ENCODE data around the gene LSAMP. TPM values are rescaled to one million over a fixed set of nuclear protein-coding genes. Genes with fewer than 3 reads are reported as not detected.

Gene LSAMP
- total RNA-seq, 3 donors from 2014 or later: 0.78 to 39.8 (median 1.9) TPM

DNA sequence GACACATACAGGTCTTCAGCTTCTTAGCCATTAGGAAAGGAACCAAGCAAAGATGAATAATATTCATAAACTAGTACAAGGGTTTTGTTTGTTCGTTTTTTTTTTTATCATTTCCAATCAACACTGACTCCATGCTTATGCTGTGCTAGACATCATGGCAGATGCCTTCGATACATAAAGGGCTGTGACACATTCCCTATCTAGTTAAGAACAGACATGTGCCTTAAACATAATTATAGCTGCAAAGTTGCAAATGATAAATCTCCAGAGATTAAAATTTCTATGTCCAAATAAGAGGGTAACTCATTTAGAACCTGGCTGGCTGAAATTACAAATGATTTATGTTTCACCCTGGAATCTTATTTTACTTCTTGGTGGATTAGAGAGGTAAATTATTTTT, 386.4 kb downstream of the LSAMP start:
- Histone ChIP-seq H3K36me3 (ENCODE audit: low read depth) (no peaks in the 10 kb centered on the region), H3K4me1 (ENCODE audit: low read depth) (no peaks in the 10 kb centered on the region), H3K4me3 (no peak overlapping the region), H3K9me3 (no peaks in the 10 kb centered on the region)
- ATAC-seq: no peak
- intact Hi-C loops (cut with DNase I, micrococcal nuclease): no loop called here
- DNase-seq: no peak
- TF ChIP-seq, protein P1, sequence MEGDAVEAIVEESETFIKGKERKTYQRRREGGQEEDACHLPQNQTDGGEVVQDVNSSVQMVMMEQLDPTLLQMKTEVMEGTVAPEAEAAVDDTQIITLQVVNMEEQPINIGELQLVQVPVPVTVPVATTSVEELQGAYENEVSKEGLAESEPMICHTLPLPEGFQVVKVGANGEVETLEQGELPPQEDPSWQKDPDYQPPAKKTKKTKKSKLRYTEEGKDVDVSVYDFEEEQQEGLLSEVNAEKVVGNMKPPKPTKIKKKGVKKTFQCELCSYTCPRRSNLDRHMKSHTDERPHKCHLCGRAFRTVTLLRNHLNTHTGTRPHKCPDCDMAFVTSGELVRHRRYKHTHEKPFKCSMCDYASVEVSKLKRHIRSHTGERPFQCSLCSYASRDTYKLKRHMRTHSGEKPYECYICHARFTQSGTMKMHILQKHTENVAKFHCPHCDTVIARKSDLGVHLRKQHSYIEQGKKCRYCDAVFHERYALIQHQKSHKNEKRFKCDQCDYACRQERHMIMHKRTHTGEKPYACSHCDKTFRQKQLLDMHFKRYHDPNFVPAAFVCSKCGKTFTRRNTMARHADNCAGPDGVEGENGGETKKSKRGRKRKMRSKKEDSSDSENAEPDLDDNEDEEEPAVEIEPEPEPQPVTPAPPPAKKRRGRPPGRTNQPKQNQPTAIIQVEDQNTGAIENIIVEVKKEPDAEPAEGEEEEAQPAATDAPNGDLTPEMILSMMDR (IDR thresholded peaks at IDR 0.05): no peak

DNA sequence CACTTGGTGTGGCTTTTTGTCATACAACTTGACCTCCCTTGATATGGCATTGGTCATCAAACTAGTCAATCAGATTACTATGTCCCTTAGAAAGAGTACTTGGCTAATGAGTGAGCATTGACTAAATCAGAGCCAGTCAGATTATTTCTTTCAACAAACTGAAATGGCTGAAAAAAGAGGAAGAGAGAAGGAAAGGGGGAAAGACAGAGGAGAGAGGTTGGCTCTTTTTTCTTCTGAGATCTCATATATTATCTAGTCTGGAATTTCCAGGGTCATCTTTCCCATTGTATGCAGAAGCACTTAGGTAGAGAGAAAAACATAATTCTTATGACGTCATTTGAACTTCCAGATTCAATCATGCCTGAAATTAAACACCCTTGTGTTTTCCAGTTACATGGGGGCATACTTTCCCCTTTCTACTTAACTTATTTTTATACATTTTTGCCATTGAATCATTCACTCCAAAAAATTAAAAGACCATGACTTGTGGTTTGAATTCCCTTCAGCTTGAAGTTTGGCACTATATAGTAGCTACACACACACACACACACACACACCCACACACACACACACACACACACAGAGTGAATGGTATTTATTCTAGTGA, 387.8 kb downstream of the LSAMP start:
- no peaks in the 10 kb centered on the region for H3K4me1 ChIP-seq (ENCODE audit: low read depth)
- ATAC-seq (no peak), DNase-seq (no peak)
- TF ChIP-seq, protein P1 (IDR thresholded peaks at IDR 0.05): no peak
- H3K36me3 ChIP-seq (ENCODE audit: low read depth): no peaks in the 10 kb centered on the region
- no peaks in the 10 kb centered on the region for H3K9me3 ChIP-seq
- H3K4me3 ChIP-seq: no peak overlapping the region
- intact Hi-C loops (cut with DNase I, micrococcal nuclease): no loop called here

DNA sequence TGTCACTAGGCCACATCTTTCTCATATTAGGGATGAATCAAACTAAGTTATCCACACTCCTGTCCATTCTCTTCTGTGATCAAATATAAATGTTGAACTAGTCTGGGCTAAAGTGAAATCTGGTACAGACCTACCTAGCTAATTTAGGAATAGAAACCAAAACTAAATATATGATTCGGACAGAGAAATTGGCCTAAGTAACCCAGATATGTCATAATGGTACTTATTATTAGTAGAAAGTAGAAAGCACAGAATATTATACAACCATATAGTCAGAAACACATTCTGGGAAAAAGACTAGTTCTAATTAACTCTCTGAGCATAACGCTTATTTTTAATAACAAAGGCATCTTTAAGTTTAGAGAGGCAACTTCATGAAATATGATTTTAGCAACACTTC, 389.0 kb downstream of the LSAMP start:
- intact Hi-C loops (cut with DNase I, micrococcal nuclease): no loop called here
- H3K36me3 ChIP-seq (ENCODE audit: low read depth): no peaks in the 10 kb centered on the region
- H3K4me1 ChIP-seq (ENCODE audit: low read depth): no peaks in the 10 kb centered on the region
- TF ChIP-seq, protein P1 (IDR thresholded peaks at IDR 0.05): no peak
- DNase-seq (no peak), ATAC-seq (no peak)
- H3K9me3 ChIP-seq: no peaks in the 10 kb centered on the region
- no peak overlapping the region for H3K4me3 ChIP-seq

DNA sequence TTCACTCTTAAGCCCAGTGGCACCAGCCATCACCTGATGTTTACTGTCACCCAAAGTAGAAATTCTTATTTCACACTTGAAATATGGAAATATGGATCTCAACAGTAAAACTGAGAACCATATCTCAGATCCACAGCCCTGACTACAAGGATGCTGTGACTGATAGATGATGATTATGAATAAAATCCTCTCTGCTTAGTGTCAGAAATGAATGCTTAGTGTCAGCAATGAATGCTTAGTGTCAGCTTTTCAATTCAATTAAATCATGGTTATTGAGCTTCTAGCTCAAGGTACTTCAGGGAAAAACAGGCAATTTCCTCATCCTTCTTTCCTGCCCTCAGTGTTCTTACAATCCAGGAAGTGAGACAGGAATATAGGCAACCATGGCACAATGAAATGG, 392.3 kb downstream of the LSAMP start:
- Histone ChIP-seq H3K4me3 (no peak overlapping the region), H3K9me3 (no peaks in the 10 kb centered on the region), H3K36me3 (ENCODE audit: low read depth) (no peaks in the 10 kb centered on the region), H3K4me1 (ENCODE audit: low read depth) (no peaks in the 10 kb centered on the region)
- no peak for DNase-seq
- ATAC-seq: no peak
- TF ChIP-seq, protein P1 (IDR thresholded peaks at IDR 0.05): no peak
- intact Hi-C loops (cut with DNase I, micrococcal nuclease): no loop called here

DNA sequence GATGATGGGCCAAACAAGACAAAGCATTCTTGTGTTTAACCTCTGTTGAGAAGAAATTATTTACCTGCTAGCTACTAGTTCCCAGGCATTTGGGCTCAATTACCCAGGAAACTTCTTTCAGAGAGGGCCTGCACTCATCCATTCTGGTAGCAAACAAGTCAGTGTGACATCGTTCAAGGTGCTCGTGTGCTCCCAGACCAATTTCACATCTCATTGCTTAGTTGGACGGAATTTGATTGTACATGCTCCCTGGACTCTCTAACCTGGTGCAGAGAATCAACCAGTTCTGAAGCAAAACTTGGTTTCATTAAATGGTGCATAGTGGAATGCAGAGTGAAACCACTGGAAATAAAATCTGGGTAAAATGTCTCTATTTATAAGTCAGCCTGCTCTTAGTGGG, 392.7 kb downstream of the LSAMP start:
- Histone ChIP-seq H3K4me1 (ENCODE audit: low read depth) (no peaks in the 10 kb centered on the region), H3K4me3 (no peak overlapping the region), H3K36me3 (ENCODE audit: low read depth) (no peaks in the 10 kb centered on the region), H3K9me3 (no peaks in the 10 kb centered on the region)
- DNase-seq (no peak), ATAC-seq (no peak)
- TF ChIP-seq, protein P1 (IDR thresholded peaks at IDR 0.05): no peak
- intact Hi-C loops (cut with DNase I, micrococcal nuclease): no loop called here

DNA sequence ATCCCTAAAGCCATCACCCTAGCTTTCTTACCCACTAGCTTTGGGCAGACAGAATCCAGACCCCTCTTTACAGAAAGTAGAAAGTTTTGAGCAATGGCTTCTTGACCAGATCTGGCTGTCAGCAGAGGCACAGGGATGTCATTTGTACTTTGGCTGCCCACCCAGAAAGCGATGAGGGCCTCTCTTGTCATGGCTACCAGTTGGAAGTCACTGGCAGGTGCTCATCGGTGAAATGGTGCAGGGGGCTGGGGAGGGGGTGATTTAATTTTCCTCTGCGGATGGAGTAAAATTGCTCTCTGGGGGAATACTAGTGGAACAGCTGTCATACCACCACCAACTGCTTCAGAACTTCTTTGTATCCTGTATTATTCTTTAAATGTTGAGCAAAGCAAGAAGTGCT, 393.7 kb downstream of the LSAMP start:
- H3K4me1 ChIP-seq (ENCODE audit: low read depth): no peaks in the 10 kb centered on the region
- H3K36me3 ChIP-seq (ENCODE audit: low read depth): no peaks in the 10 kb centered on the region
- no peak for ATAC-seq
- H3K9me3 ChIP-seq: no peaks in the 10 kb centered on the region
- H3K4me3 ChIP-seq: no peak overlapping the region
- TF ChIP-seq, protein P1 (IDR thresholded peaks at IDR 0.05): no peak
- intact Hi-C loops (cut with DNase I, micrococcal nuclease): no loop called here
- no peak for DNase-seq
